Effector memory CD4-positive, alpha-beta T cell (primary cell): Measurements from ENCODE around the gene AZU1.

Experiments
- DNase-seq, 3 donors: peaks; one replicate each; pipeline ENCODE4 v3.0.0-alpha.2; 2020
- H3K27ac ChIP-seq: 2 replicates; pipeline ENCODE4 v1.7.0; 2013; ENCODE audit warnings: mild to moderate bottlenecking, low read length, moderate library complexity; ENCODE audit not compliant: insufficient read depth, poor library complexity, severe bottlenecking
- H3K27me3 ChIP-seq: replicated peaks from 2 replicates; pipeline ENCODE4 v1.7.0; 2013; ENCODE audit warnings: mild to moderate bottlenecking, low read length; ENCODE audit not compliant: insufficient read depth, control insufficient read depth, poor library complexity, severe bottlenecking
- H3K36me3 ChIP-seq: 2 replicates; pipeline ENCODE4 v1.7.0; 2013; ENCODE audit warnings: mild to moderate bottlenecking, low read length, moderate library complexity; ENCODE audit not compliant: control insufficient read depth, insufficient read depth
- H3K4me1 ChIP-seq: 2 replicates; pipeline ENCODE4 v1.7.0; 2013; ENCODE audit warnings: low read length, mild to moderate bottlenecking; ENCODE audit not compliant: control insufficient read depth, insufficient read depth, poor library complexity, severe bottlenecking
- H3K4me3 ChIP-seq: 2 replicates; pipeline ENCODE4 v1.7.0; 2013; ENCODE audit warnings: low read length, low read depth, mild to moderate bottlenecking; ENCODE audit not compliant: insufficient read depth, poor library complexity, severe bottlenecking
- H3K9me3 ChIP-seq: 2 replicates; pipeline ENCODE4 v1.7.0; 2013; ENCODE audit warnings: mild to moderate bottlenecking, low read length, moderate library complexity; ENCODE audit not compliant: control insufficient read depth
- total RNA-seq, 3 donors: gene quantifications; one replicate each; lab custom pipeline; 2026; lab: John Stamatoyannopoulos, UW

The AZU1 gene, protein sequence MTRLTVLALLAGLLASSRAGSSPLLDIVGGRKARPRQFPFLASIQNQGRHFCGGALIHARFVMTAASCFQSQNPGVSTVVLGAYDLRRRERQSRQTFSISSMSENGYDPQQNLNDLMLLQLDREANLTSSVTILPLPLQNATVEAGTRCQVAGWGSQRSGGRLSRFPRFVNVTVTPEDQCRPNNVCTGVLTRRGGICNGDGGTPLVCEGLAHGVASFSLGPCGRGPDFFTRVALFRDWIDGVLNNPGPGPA
- 0.69 to 5.6 (median 2.1) reads per million in 3 donors for total RNA-seq

DNA sequence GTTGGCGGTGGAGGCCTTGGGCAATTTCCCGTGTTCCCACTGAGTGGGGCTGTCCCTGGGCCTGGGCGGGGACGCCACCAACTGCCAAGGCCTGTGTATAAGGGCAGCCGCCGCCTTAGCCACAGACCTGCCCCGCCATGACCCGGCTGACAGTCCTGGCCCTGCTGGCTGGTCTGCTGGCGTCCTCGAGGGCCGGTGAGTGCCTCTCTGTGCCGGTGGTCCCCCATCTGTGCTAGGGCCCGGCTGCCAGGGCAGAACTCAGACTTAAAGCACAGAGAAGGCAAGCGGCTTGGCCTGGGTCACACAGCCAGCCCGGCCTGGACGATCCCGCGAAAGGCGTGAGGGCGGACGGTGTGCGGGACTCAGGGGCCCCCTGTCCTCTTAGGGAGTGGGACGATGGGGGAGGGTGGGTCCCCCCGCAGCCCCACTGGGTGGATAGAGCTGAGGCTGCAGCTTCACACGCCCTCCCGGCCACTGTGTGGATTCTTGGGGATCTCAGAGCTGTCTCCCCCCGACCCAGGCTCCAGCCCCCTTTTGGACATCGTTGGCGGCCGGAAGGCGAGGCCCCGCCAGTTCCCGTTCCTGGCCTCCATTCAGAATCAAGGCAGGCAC lies at the start of gene AZU1:
TSS of gene AZU1 (plus strand) at position 128 of the 612 bp plus-strand sequence. CDS start at position 138, 10 bp downstream.
- DNase-seq = no peak
- Histone ChIP-seq H3K27me3 (peaks cover 8% of the 10 kb centered on the region), H3K4me1 (no peaks in the 10 kb centered on the region), H3K4me3 (no peak within 1 kb of the TSS), H3K9me3 (no peaks in the 10 kb centered on the region), H3K27ac (no peak within 1 kb of the TSS), H3K36me3 (no peaks in the 10 kb centered on the region)

- no peak for DNase-seq
- Histone ChIP-seq H3K36me3 (no peaks in the 10 kb centered on the region), H3K27me3 (no peaks in the 10 kb centered on the region), H3K4me3 (no peak overlapping the region), H3K9me3 (no peaks in the 10 kb centered on the region), H3K27ac (no peak overlapping the region), H3K4me1 (no peaks in the 10 kb centered on the region)
These were observed 48.6 kb upstream of the AZU1 start for GRCh38 chr19:778910-779653.

GRCh38 chr19:780935-781334 lies 46.7 kb upstream of the AZU1 start:
- DNase-seq = no peak
- Histone ChIP-seq H3K27me3 (no peaks in the 10 kb centered on the region), H3K4me1 (no peaks in the 10 kb centered on the region), H3K9me3 (no peaks in the 10 kb centered on the region), H3K27ac (no peak overlapping the region), H3K36me3 (no peaks in the 10 kb centered on the region), H3K4me3 (no peak overlapping the region)

GRCh38 chr19:781800-782184 lies 45.8 kb upstream of the AZU1 start:
- Histone ChIP-seq H3K4me1 (no peaks in the 10 kb centered on the region), H3K4me3 (no peak overlapping the region), H3K27me3 (no peaks in the 10 kb centered on the region), H3K27ac (no peak overlapping the region), H3K36me3 (no peaks in the 10 kb centered on the region), H3K9me3 (no peaks in the 10 kb centered on the region)
- no peak for DNase-seq

GRCh38 chr19:782185-782877 lies 45.3 kb upstream of the AZU1 start:
- DNase-seq = no peak
- Histone ChIP-seq H3K4me1 (no peaks in the 10 kb centered on the region), H3K9me3 (no peaks in the 10 kb centered on the region), H3K27me3 (no peaks in the 10 kb centered on the region), H3K36me3 (no peaks in the 10 kb centered on the region), H3K27ac (no peak overlapping the region), H3K4me3 (no peak overlapping the region)

DNA sequence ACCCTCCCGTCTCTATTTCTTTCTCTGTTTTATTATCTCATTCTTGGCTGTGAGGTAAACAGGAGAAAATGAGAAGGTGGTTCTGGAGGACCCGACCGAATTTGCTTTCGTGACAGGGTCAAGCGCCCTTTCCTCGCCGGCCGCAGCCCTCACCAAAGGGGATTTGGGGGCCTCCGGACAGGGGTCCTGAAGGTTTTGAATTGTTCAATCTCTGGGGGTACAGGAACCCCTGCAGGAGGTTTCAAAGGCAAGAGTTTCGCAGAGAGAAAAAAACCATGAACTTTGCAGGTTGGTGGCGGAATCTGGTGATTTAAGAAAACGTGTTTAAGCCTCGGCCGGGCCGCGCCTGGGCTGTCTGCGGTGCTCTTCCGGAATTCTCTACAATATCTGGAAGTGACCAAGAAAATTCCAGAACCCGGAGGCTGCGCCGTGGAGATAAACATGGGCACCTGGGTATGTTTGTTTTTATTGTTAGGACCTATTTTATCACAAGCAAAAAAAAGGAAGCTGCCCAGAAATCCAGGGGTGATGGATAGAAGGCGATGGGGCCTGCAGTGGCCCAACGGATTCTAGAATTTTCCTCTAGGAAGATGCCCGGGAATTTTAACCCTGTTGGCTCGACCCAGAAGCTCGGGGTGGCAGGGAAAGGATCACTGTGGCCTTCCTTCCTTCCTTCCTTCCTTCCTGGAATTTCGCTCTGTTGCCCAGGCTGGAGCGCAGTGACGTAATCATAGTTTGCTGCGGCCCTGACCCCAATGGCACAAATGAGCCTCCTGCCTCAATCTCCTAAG lies 44.6 kb upstream of the AZU1 start:
- Histone ChIP-seq H3K4me1 (no peaks in the 10 kb centered on the region), H3K27ac (no peak overlapping the region), H3K36me3 (no peaks in the 10 kb centered on the region), H3K27me3 (no peaks in the 10 kb centered on the region), H3K9me3 (no peaks in the 10 kb centered on the region), H3K4me3 (no peak overlapping the region)
- no peak for DNase-seq

- Histone ChIP-seq H3K4me3 (no peak overlapping the region), H3K27me3 (no peaks in the 10 kb centered on the region), H3K4me1 (no peaks in the 10 kb centered on the region), H3K9me3 (no peaks in the 10 kb centered on the region), H3K27ac (no peak overlapping the region), H3K36me3 (no peaks in the 10 kb centered on the region)
- DNase-seq = no peak
These were observed 43.1 kb upstream of the AZU1 start for GRCh38 chr19:784541-784940.

GRCh38 chr19:787536-787935 lies 40.1 kb upstream of the AZU1 start:
- H3K36me3 ChIP-seq = no peaks in the 10 kb centered on the region
- H3K27ac ChIP-seq = no peak overlapping the region
- H3K9me3 ChIP-seq = no peaks in the 10 kb centered on the region
- H3K4me3 ChIP-seq = no peak overlapping the region
- DNase-seq = no peak
- no peaks in the 10 kb centered on the region for H3K4me1 ChIP-seq
- H3K27me3 ChIP-seq = no peaks in the 10 kb centered on the region

- no peak for DNase-seq
These were observed 39.0 kb upstream of the AZU1 start for GRCh38 chr19:788686-788982.

More at GRCh38 chr19:788686-788982, 39.0 kb upstream of the AZU1 start:
- no peaks in the 10 kb centered on the region for H3K27me3 ChIP-seq
- no peak overlapping the region for H3K27ac ChIP-seq
- H3K4me1 ChIP-seq = no peaks in the 10 kb centered on the region
- H3K9me3 ChIP-seq = no peaks in the 10 kb centered on the region
- no peaks in the 10 kb centered on the region for H3K36me3 ChIP-seq
- no peak overlapping the region for H3K4me3 ChIP-seq
